ENCODE results near the gene PPM1D. TPM values are rescaled to one million over a fixed set of nuclear protein-coding genes. Genes with fewer than 3 reads are reported as not detected.
"Not testable (repeated sequence)": the region's sequence is repeated elsewhere in the genome, so short reads cannot be mapped to it uniquely, and the experiment has no call there.

The PPM1D gene
- total RNA-seq, 1 experiment from 2014 or later = 10.4 TPM

- H3K36me3 ChIP-seq (ENCODE audit: low read depth) = no peaks in the 10 kb centered on the region
- intact Hi-C loops (cut with micrococcal nuclease; ENCODE audit: unreplicated experiment) = no loop called here
- no peak overlapping the region for H3K4me2 ChIP-seq
- no peaks in the 10 kb centered on the region for H3K4me1 ChIP-seq (replicated peaks; ENCODE audit: insufficient read depth)
- no peaks in the 10 kb centered on the region for H3K9me3 ChIP-seq (ENCODE audit: insufficient read depth, low read depth)
- BruUV-seq (replicated peaks) = no TSS peak
- no peak overlapping the region for H2AFZ ChIP-seq
- POLR2A ChIA-PET (ENCODE audit: unreplicated experiment) = interaction anchor here (0.6 kb wide), 1 partner anchor 9 kb away, joined by 6 read pairs; no protein-coding TSS in a partner anchor
- no peak overlapping the region for H3K27ac ChIP-seq
- H4K20me1 ChIP-seq (ENCODE audit: insufficient read depth) = no peaks in the 10 kb centered on the region
- CTCF ChIA-PET = interaction anchor here (0.7 kb wide), 1 partner anchor 55 kb away, joined by 5 read pairs; no protein-coding TSS in a partner anchor
- no peak for DNase-seq
- H3F3A ChIP-seq (ENCODE audit: insufficient read depth, low read depth) = no peaks in the 10 kb centered on the region
- no peak overlapping the region for H3K4me3 ChIP-seq
- H3K27me3 ChIP-seq (ENCODE audit: insufficient read depth, low read depth) = no peaks in the 10 kb centered on the region
- H3K9me2 ChIP-seq (ENCODE audit: insufficient read depth) = no peaks in the 10 kb centered on the region
- TF ChIP-seq, protein P1, sequence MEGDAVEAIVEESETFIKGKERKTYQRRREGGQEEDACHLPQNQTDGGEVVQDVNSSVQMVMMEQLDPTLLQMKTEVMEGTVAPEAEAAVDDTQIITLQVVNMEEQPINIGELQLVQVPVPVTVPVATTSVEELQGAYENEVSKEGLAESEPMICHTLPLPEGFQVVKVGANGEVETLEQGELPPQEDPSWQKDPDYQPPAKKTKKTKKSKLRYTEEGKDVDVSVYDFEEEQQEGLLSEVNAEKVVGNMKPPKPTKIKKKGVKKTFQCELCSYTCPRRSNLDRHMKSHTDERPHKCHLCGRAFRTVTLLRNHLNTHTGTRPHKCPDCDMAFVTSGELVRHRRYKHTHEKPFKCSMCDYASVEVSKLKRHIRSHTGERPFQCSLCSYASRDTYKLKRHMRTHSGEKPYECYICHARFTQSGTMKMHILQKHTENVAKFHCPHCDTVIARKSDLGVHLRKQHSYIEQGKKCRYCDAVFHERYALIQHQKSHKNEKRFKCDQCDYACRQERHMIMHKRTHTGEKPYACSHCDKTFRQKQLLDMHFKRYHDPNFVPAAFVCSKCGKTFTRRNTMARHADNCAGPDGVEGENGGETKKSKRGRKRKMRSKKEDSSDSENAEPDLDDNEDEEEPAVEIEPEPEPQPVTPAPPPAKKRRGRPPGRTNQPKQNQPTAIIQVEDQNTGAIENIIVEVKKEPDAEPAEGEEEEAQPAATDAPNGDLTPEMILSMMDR (conservative IDR thresholded peaks at IDR 0.05) = no peak
- no peak for TF ChIP-seq EZH2 (IDR thresholded peaks at IDR 0.05; ENCODE audit: low read depth)
- H3K79me2 ChIP-seq (ENCODE audit: low read depth) = no peaks in the 10 kb centered on the region
Measured at GRCh38 chr17:60590070-60590469, 9.9 kb upstream of the PPM1D start.

- no peaks in the 10 kb centered on the region for H3K9me2 ChIP-seq (ENCODE audit: insufficient read depth)
- H3K27ac ChIP-seq = no peak overlapping the region
- no peaks in the 10 kb centered on the region for H3K9me3 ChIP-seq (ENCODE audit: insufficient read depth, low read depth)
- H3K4me3 ChIP-seq = no peak overlapping the region
- no peak overlapping the region for H2AFZ ChIP-seq
- H4K20me1 ChIP-seq (ENCODE audit: insufficient read depth) = no peaks in the 10 kb centered on the region
- no TSS peak for BruUV-seq (replicated peaks)
- POLR2A ChIA-PET (ENCODE audit: unreplicated experiment) = no interaction called here
- H3K79me2 ChIP-seq (ENCODE audit: low read depth) = no peaks in the 10 kb centered on the region
- TF ChIP-seq EZH2 (IDR thresholded peaks at IDR 0.05; ENCODE audit: low read depth) = no peak
- TF ChIP-seq, protein P1 (conservative IDR thresholded peaks at IDR 0.05) = no peak
- H3K27me3 ChIP-seq (ENCODE audit: insufficient read depth, low read depth) = no peaks in the 10 kb centered on the region
- no peak overlapping the region for H3K4me2 ChIP-seq
- intact Hi-C loops (cut with micrococcal nuclease; ENCODE audit: unreplicated experiment) = no loop called here
- H3F3A ChIP-seq (ENCODE audit: insufficient read depth, low read depth) = no peaks in the 10 kb centered on the region
- DNase-seq = no peak
- H3K4me1 ChIP-seq (replicated peaks; ENCODE audit: insufficient read depth) = no peaks in the 10 kb centered on the region
- CTCF ChIA-PET = no interaction called here
- H3K36me3 ChIP-seq (ENCODE audit: low read depth) = no peaks in the 10 kb centered on the region
Measured at GRCh38 chr17:60592750-60593149, 7.2 kb upstream of the PPM1D start.

- H3K79me2 ChIP-seq (ENCODE audit: low read depth); H4K20me1 ChIP-seq (ENCODE audit: insufficient read depth); H3F3A ChIP-seq (ENCODE audit: insufficient read depth, low read depth); H3K4me1 ChIP-seq (replicated peaks; ENCODE audit: insufficient read depth); H3K4me2 ChIP-seq; H2AFZ ChIP-seq; H3K27ac ChIP-seq; intact Hi-C loops (cut with micrococcal nuclease; ENCODE audit: unreplicated experiment); H3K27me3 ChIP-seq (ENCODE audit: insufficient read depth, low read depth); H3K9me2 ChIP-seq (ENCODE audit: insufficient read depth); BruUV-seq (replicated peaks); H3K9me3 ChIP-seq (ENCODE audit: insufficient read depth, low read depth); H3K4me3 ChIP-seq; DNase-seq; H3K36me3 ChIP-seq (ENCODE audit: low read depth): not testable (repeated sequence)
- POLR2A ChIA-PET (ENCODE audit: unreplicated experiment) = interaction anchor here (0.7 kb wide), 1 partner anchor 139 kb away, joined by 13 read pairs; no protein-coding TSS in a partner anchor
- CTCF ChIA-PET = interaction anchor here (0.6 to 0.8 kb wide), 3 partner anchors 20 to 302 kb away, joined by 4 to 6 read pairs (median 6); no protein-coding TSS in a partner anchor
Measured at GRCh38 chr17:60593441-60594036, 6.5 kb upstream of the PPM1D start.

DNA sequence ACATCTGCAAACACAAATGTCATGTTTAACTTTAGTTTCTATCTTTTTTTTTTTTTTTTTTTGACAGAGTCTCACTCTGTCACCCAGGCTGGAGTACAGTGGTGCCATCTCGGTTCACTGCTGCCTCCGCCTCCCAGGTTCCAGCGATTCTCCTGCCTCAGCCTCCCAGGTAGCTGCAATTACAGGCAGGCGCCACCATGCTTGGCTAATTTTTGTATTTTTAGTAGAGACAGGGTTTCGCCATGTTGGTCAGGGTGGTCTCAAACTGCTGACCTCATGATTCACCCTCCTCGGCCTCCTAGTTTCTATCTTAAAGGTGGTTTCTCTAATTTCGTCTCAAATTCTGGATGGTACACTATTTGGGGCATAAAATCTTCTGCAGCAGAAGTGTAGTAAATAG lies 5.8 kb upstream of the PPM1D start:
- H3K27ac ChIP-seq; intact Hi-C loops (cut with micrococcal nuclease; ENCODE audit: unreplicated experiment); H3K4me1 ChIP-seq (replicated peaks; ENCODE audit: insufficient read depth); H2AFZ ChIP-seq; H3K27me3 ChIP-seq (ENCODE audit: insufficient read depth, low read depth); BruUV-seq (replicated peaks); H3K9me3 ChIP-seq (ENCODE audit: insufficient read depth, low read depth); H3F3A ChIP-seq (ENCODE audit: insufficient read depth, low read depth); H4K20me1 ChIP-seq (ENCODE audit: insufficient read depth); H3K36me3 ChIP-seq (ENCODE audit: low read depth); H3K4me2 ChIP-seq; DNase-seq; H3K79me2 ChIP-seq (ENCODE audit: low read depth); H3K9me2 ChIP-seq (ENCODE audit: insufficient read depth); H3K4me3 ChIP-seq: not testable (repeated sequence)
- CTCF ChIA-PET = interaction anchor here (0.6 to 0.8 kb wide), 3 partner anchors 21 to 301 kb away, joined by 4 to 6 read pairs (median 6); no protein-coding TSS in a partner anchor
- POLR2A ChIA-PET (ENCODE audit: unreplicated experiment) = interaction anchor here (0.7 kb wide), 1 partner anchor 139 kb away, joined by 13 read pairs; no protein-coding TSS in a partner anchor

Data from PC-9 (cell line).